ENCODE measurements around the gene MZT1.
"Not testable (repeated sequence)": the region's sequence is repeated elsewhere in the genome, so short reads cannot be mapped to it uniquely, and the experiment has no call there.

The MZT1 gene

DNA sequence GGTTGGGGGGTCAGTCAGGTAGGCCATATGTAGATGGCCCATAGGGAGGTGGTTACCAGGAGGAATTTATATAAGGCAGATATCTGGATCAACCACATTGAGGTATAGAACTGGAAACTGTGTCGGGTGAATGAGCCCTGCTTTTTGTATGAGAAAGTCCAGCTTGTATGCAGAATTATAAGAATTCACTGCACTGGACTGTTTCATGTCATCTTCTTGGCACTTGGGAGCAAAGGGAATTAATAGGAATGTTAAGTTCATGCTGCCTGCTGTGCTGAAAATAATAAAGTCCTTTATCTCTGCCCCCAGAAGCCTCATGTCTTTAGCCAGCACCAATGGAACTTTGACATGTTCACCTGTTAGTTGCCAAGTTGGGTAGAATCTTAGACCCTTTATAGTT lies 12.6 kb upstream of the MZT1 start:
- Histone ChIP-seq H3K9ac (ENCODE audit: insufficient read length) (no peak overlapping the region), H3K36me3 (ENCODE audit: insufficient read depth, low read length) (peaks cover 71% of the 10 kb centered on the region), H3K9me3 (ENCODE audit: low read depth, low read length) (no peaks in the 10 kb centered on the region), H3K4me3 (no peak overlapping the region), H3K27ac (no peak overlapping the region)
- no peak for DNase-seq (ENCODE audit: low read depth, low spot score)
- TF ChIP-seq POLR2AphosphoS5 (IDR thresholded peaks at IDR 0.05; ENCODE audit: borderline replicate concordance, low read depth, low read length) (no peak), EZH2 (IDR thresholded peaks at IDR 0.05) (no peak), FOXP2 (optimal IDR thresholded peaks at IDR 0.05; ENCODE audit: control extremely low read depth, extremely low read length, insufficient read depth) (no peak)

DNA sequence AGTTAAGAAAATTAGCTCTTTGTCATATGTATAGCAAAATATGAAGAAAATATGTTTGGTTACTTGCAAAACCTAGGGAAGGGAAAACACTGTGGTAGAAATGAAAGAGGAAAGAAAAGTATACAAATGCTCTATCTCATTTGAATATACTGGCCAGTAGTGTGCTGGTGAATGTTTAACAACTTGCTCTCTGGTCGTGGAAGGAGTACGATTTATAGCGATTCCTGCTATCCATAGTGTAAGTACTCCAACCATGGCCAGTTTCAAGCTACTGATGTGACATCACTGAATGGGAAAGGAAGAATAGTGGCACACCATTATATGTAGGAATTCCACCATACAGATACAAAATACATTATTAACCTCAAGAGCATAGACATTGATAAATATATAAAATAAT lies 9.6 kb upstream of the MZT1 start:
- Histone ChIP-seq H3K36me3 (ENCODE audit: insufficient read depth, low read length) (peaks cover 65% of the 10 kb centered on the region), H3K4me3 (no peak overlapping the region), H3K27ac (no peak overlapping the region), H3K9ac (ENCODE audit: insufficient read length) (no peak overlapping the region), H3K9me3 (ENCODE audit: low read depth, low read length) (no peaks in the 10 kb centered on the region)
- TF ChIP-seq FOXP2 (optimal IDR thresholded peaks at IDR 0.05; ENCODE audit: control extremely low read depth, extremely low read length, insufficient read depth), result no peak
- TF ChIP-seq POLR2AphosphoS5 (IDR thresholded peaks at IDR 0.05; ENCODE audit: borderline replicate concordance, low read depth, low read length), result no peak
- TF ChIP-seq EZH2 (IDR thresholded peaks at IDR 0.05), result no peak
- no peak for DNase-seq (ENCODE audit: low read depth, low spot score)

DNA sequence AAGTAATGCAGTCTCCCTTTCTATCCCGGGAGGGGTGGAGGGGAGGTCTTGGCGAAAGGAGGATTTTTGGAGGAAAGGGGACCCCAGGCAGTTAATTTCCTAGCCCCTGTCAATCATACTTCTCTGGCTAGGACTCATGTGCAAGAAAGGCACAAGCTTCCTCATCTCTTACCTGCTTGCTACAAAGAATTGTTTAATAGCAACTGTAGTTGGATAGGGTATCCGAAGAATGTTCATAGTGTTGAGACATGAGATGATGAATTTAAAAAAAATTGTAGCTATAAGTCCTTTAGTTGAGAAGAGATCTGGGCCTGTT lies 819 bp upstream of the MZT1 start:
- no peak for DNase-seq (ENCODE audit: low read depth, low spot score)
- Histone ChIP-seq H3K9me3 (ENCODE audit: low read depth, low read length) (no peaks in the 10 kb centered on the region), H3K4me3 (peak overlapping the region; percentile 80), H3K9ac (ENCODE audit: insufficient read length) (peak overlapping the region; percentile 78), H3K27ac (no peak overlapping the region), H3K36me3 (ENCODE audit: insufficient read depth, low read length) (peaks cover 52% of the 10 kb centered on the region)
- TF ChIP-seq EZH2 (IDR thresholded peaks at IDR 0.05) (no peak), POLR2AphosphoS5 (IDR thresholded peaks at IDR 0.05; ENCODE audit: borderline replicate concordance, low read depth, low read length) (no peak), FOXP2 (optimal IDR thresholded peaks at IDR 0.05; ENCODE audit: control extremely low read depth, extremely low read length, insufficient read depth) (no peak)

DNA sequence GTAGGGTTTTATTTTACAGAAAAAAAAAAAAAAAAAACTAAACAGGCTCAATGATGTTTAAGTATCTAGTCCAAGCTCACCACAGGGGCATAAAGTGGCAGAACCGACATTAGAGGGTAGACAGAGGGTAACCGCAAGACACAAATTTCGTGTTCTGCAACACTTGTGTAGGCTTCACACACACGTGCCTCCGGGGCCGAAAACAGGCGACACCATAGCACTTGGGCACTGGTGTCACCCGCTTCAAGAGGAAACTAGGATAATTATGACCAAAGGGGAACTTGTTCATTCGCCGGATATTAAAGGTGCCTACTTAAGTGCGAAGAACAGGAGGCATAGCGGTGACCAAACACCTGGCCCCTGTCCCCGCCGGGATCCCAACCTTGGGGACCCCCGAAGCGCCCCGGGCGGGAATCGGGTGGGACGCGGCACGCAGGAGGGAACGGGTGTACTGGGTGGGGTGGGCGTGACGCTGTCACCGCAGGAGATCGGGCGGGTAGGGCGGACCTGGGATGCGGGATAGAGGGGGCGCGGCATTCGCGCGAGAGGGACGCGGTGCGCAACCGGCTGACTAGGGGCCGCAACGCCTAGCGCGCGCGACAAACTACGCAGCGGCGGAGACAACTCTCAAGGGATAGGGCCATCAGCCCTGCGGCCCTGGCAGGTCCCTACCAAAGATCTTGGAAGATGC lies 558 bp downstream of the MZT1 start:
- Histone ChIP-seq H3K9me3 (ENCODE audit: low read depth, low read length) (no peaks in the 10 kb centered on the region), H3K27ac (peak overlapping the region; percentile 8; the same call in 1 of the 2 replicates), H3K4me3 (peak overlapping the region; percentile 80), H3K36me3 (ENCODE audit: insufficient read depth, low read length) (peaks cover 58% of the 10 kb centered on the region), H3K9ac (ENCODE audit: insufficient read length) (peak overlapping the region; percentile 75)
- TF ChIP-seq FOXP2 (optimal IDR thresholded peaks at IDR 0.05; ENCODE audit: control extremely low read depth, extremely low read length, insufficient read depth) (no peak), EZH2 (IDR thresholded peaks at IDR 0.05) (no peak), POLR2AphosphoS5 (IDR thresholded peaks at IDR 0.05; ENCODE audit: borderline replicate concordance, low read depth, low read length) (no peak)
- no peak for DNase-seq (ENCODE audit: low read depth, low spot score)

DNA sequence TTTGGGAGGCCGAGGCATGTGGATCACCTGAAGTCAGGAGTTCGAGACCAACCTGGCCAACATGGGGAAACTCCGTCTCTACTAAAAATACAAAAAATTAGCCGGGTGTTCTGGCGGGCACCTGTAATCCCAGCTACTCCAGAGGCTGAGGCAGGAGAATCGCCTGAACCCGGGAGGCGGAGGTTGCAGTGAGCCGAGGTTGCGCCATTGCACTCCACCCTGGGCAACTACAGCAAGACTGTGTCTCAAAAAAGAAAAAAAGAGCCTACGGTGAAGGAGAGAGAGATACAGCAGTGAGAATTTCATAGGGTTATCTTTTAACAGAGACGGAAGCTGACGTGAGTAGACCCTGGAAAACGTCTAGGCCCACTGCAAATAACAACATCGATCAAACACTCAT lies 1.2 kb downstream of the MZT1 start:
- peaks cover 58% of the 10 kb centered on the region for H3K36me3 ChIP-seq (ENCODE audit: insufficient read depth, low read length)
- DNase-seq (ENCODE audit: low read depth, low spot score); H3K9me3 ChIP-seq (ENCODE audit: low read depth, low read length); H3K27ac ChIP-seq: not testable (repeated sequence)
- peak overlapping the region; percentile 75 for H3K9ac ChIP-seq (ENCODE audit: insufficient read length)
- peak overlapping the region; percentile 80 for H3K4me3 ChIP-seq

DNA sequence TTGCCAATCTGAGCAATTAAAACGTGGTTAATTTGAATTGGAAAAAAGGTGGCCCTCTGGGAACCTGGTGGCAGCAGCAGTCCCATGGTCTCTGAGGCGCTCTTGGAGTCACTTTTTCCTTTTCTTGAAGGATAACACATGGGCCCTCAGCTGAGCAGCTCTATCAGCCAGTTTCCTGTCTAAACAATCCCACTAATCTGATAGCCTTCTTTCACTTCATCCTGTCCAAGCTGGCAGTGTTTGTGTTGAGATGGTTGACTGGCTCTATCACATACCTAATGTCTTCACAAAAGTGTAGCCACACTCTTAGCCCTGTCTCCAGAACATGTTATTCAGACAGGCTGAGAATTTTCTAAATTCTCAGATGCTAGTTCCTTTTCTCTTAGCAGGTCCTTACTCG lies 10.7 kb downstream of the MZT1 start:
- TF ChIP-seq POLR2AphosphoS5 (IDR thresholded peaks at IDR 0.05; ENCODE audit: borderline replicate concordance, low read depth, low read length), result no peak
- TF ChIP-seq EZH2 (IDR thresholded peaks at IDR 0.05), result no peak
- no peak for TF ChIP-seq FOXP2 (optimal IDR thresholded peaks at IDR 0.05; ENCODE audit: control extremely low read depth, extremely low read length, insufficient read depth)
- Histone ChIP-seq H3K9ac (ENCODE audit: insufficient read length) (no peak overlapping the region), H3K27ac (no peak overlapping the region), H3K4me3 (no peak overlapping the region), H3K9me3 (ENCODE audit: low read depth, low read length) (0 out of 2 replicates have a peak, but pooled peaks cover 5% of the 10 kb centered on the region), H3K36me3 (ENCODE audit: insufficient read depth, low read length) (peaks cover 96% of the 10 kb centered on the region)
- no peak for DNase-seq (ENCODE audit: low read depth, low spot score)

DNA sequence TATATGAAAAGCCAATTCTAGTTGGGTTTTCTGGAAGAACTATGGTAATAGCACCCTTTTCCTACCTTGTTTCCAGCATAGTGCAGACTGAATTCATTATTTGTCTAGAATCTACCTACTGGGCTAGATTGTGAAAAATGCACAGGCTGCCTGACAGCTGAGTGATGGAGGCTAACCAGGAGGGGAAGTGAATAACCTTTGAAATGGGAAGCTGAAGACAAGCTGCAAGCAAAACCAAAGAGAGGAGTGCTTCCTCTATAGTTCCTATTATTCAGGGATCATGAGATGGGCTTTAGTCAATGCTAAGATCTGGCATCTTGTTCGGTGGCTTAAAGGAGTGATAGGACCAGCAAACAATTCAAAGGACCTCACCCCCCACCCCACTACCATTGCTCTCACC lies 26.9 kb downstream of the MZT1 start:
- H3K4me3 ChIP-seq, result no peak overlapping the region
- DNase-seq (ENCODE audit: low read depth, low spot score), result no peak
- H3K9me3 ChIP-seq (ENCODE audit: low read depth, low read length), result no peaks in the 10 kb centered on the region
- no peak overlapping the region for H3K27ac ChIP-seq
- no peak overlapping the region for H3K9ac ChIP-seq (ENCODE audit: insufficient read length)
- TF ChIP-seq FOXP2 (optimal IDR thresholded peaks at IDR 0.05; ENCODE audit: control extremely low read depth, extremely low read length, insufficient read depth) (no peak), EZH2 (IDR thresholded peaks at IDR 0.05) (no peak), POLR2AphosphoS5 (IDR thresholded peaks at IDR 0.05; ENCODE audit: borderline replicate concordance, low read depth, low read length) (no peak)
- no peaks in the 10 kb centered on the region; the same call in 1 of the 2 replicates for H3K36me3 ChIP-seq (ENCODE audit: insufficient read depth, low read length)

DNA sequence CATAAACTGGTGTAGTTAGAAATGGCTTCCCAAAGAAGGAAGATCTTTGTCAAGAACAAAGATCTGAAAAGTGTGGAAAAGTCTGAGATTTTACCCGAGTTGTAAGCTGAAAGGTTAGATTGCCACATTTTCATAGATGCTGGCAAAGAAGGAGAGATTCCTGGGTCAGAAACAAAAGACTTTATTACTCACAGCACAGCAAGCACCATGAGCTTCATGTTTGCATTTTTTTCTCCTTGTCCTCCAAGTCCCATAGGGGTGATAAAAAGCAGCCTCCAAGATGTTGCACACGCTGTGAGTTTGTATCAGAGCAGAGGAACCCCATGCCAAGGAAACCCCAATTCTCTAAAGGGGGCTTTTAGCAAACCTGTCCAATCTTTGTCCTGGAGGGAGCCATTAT lies 29.3 kb downstream of the MZT1 start:
- Histone ChIP-seq H3K4me3 (no peak overlapping the region), H3K27ac (no peak overlapping the region), H3K9ac (ENCODE audit: insufficient read length) (no peak overlapping the region), H3K36me3 (ENCODE audit: insufficient read depth, low read length) (no peaks in the 10 kb centered on the region), H3K9me3 (ENCODE audit: low read depth, low read length) (no peaks in the 10 kb centered on the region)
- DNase-seq (ENCODE audit: low read depth, low spot score), result no peak
- TF ChIP-seq POLR2AphosphoS5 (IDR thresholded peaks at IDR 0.05; ENCODE audit: borderline replicate concordance, low read depth, low read length), result no peak

DNA sequence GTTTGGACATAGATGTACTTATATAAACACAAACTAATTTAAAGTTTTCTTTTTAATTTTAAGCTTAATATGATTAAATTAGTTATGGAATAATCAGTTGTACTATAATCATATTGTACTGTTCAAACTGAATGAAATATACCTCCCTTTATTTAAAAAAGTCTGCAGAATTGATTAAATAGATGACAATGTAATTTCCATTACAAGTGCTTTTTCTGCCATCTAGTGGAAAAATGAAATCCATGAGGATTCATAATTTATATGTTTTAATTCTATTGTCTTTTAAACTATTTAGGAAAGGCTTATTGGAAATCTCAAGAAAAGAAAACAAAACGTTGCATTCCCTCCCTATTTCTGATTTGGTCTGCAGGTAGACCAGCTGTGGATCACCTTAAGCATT lies 30.9 kb downstream of the MZT1 start:
- Histone ChIP-seq H3K27ac (no peak overlapping the region), H3K4me3 (no peak overlapping the region), H3K9me3 (ENCODE audit: low read depth, low read length) (peaks cover 2% of the 10 kb centered on the region; the same call in 1 of the 2 replicates), H3K9ac (ENCODE audit: insufficient read length) (no peak overlapping the region), H3K36me3 (ENCODE audit: insufficient read depth, low read length) (no peaks in the 10 kb centered on the region)
- TF ChIP-seq FOXP2 (optimal IDR thresholded peaks at IDR 0.05; ENCODE audit: control extremely low read depth, extremely low read length, insufficient read depth), result no peak
- no peak for TF ChIP-seq POLR2AphosphoS5 (IDR thresholded peaks at IDR 0.05; ENCODE audit: borderline replicate concordance, low read depth, low read length)
- TF ChIP-seq EZH2 (IDR thresholded peaks at IDR 0.05), result no peak
- no peak for DNase-seq (ENCODE audit: low read depth, low spot score)

Measured in SK-N-MC (cell line).